ENCODE data around the gene TCEA3. TPM values are rescaled to one million over a fixed set of nuclear protein-coding genes. Genes with fewer than 3 reads are reported as not detected.

TCEA3 gene
- total and polyA plus RNA-seq, 9 donors: 42.0 to 153 (median 73.8) TPM

GRCh38 chr1:23470282-23471070, 45.9 kb upstream of the TCEA3 start:
- H3K4me1 ChIP-seq (ENCODE audit: insufficient read depth): peaks cover 19% of the 10 kb centered on the region
- no peak overlapping the region for H3K4me3 ChIP-seq
- peak overlapping the region in 1 of 2 donors; percentile 47 for H3K27ac ChIP-seq
- no peaks in the 10 kb centered on the region for H3K27me3 ChIP-seq
- TF ChIP-seq CTCF (IDR thresholded peaks at IDR 0.05): no peak
- no peak for TF ChIP-seq POLR2A (IDR thresholded peaks at IDR 0.05)
- no peak for TF ChIP-seq EP300 (IDR thresholded peaks at IDR 0.05)
- H3K9me3 ChIP-seq: no peaks in the 10 kb centered on the region
- intact Hi-C loops (cut with DNase I): no loop called here
- peak; percentile 58 to 84 (median 67) for DNase-seq
- 30 to 38% (median 33%) methylated on average over 12 of the region's 12 CpGs for WGBS, 3 donors
- no peaks in the 10 kb centered on the region for H3K36me3 ChIP-seq

GRCh38 chr1:23469372-23469982, 44.9 kb upstream of the TCEA3 start:
- Histone ChIP-seq H3K36me3 (no peaks in the 10 kb centered on the region), H3K4me3 (no peak overlapping the region), H3K4me1 (ENCODE audit: insufficient read depth) (peaks cover 19% of the 10 kb centered on the region), H3K27ac (peak overlapping the region in 1 of 2 donors; percentile 47), H3K27me3 (no peaks in the 10 kb centered on the region), H3K9me3 (no peaks in the 10 kb centered on the region)
- intact Hi-C loops (cut with DNase I): no loop called here
- TF ChIP-seq POLR2A (IDR thresholded peaks at IDR 0.05) (no peak), CTCF (IDR thresholded peaks at IDR 0.05) (no peak), EP300 (IDR thresholded peaks at IDR 0.05) (no peak)
- DNase-seq: no peak
- WGBS, 3 donors: 56 to 59% (median 58%) methylated on average over 5 of the region's 5 CpGs

GRCh38 chr1:23466423-23466989, 42.0 kb upstream of the TCEA3 start:
- no peak for DNase-seq
- 95 to 99% (median 98%) methylated on average over 3 of the region's 3 CpGs for WGBS, 3 donors
- no peak overlapping the region for H3K27ac ChIP-seq
- no peak overlapping the region for H3K4me3 ChIP-seq
- H3K9me3 ChIP-seq: no peaks in the 10 kb centered on the region
- H3K36me3 ChIP-seq: no peaks in the 10 kb centered on the region
- peaks cover 17% of the 10 kb centered on the region for H3K4me1 ChIP-seq (ENCODE audit: insufficient read depth)
- intact Hi-C loops (cut with DNase I): no loop called here
- TF ChIP-seq CTCF (IDR thresholded peaks at IDR 0.05): no peak
- no peak for TF ChIP-seq EP300 (IDR thresholded peaks at IDR 0.05)
- TF ChIP-seq POLR2A (IDR thresholded peaks at IDR 0.05): no peak
- no peaks in the 10 kb centered on the region for H3K27me3 ChIP-seq

- Histone ChIP-seq H3K9me3 (no peaks in the 10 kb centered on the region), H3K27me3 (no peaks in the 10 kb centered on the region), H3K4me3 (no peak overlapping the region), H3K36me3 (no peaks in the 10 kb centered on the region), H3K27ac (no peak overlapping the region), H3K4me1 (ENCODE audit: insufficient read depth) (peaks cover 2% of the 10 kb centered on the region)
- 56 to 72% (median 68%) methylated on average over 3 of the region's 3 CpGs for WGBS, 3 donors
- TF ChIP-seq POLR2A (IDR thresholded peaks at IDR 0.05): no peak
- no peak for TF ChIP-seq EP300 (IDR thresholded peaks at IDR 0.05)
- no peak for TF ChIP-seq CTCF (IDR thresholded peaks at IDR 0.05)
- no peak for DNase-seq
- intact Hi-C loops (cut with DNase I): no loop called here
Observed at GRCh38 chr1:23463286-23463685, 38.7 kb upstream of the TCEA3 start.

Data from ovary (tissue), 9 donors.